Stimulated activated CD8-positive, alpha-beta memory T cell treated with anti-CD3 and anti-CD28 coated beads, Interleukin-15, amount 100 ng/mL, for 1 hour (primary cell): ENCODE measurements around the gene KASH5.
A peak's percentile ranks its signal among the peaks of the same experiment; 100 is the strongest.

ENCODE experiments used
- DNase-seq: peaks from one replicate; pipeline ENCODE4 v3.0.0-alpha.2; 2020; ENCODE audit warnings: low read depth

The KASH5 gene

GRCh38 chr19:49387936-49388372 is at the start of gene KASH5:
Gene KASH5, plus strand, starts transcription at chr19:49388249. Its CDS starts 2,635 bp downstream, at chr19:49390884.
- peak; percentile 75 for DNase-seq

DNA sequence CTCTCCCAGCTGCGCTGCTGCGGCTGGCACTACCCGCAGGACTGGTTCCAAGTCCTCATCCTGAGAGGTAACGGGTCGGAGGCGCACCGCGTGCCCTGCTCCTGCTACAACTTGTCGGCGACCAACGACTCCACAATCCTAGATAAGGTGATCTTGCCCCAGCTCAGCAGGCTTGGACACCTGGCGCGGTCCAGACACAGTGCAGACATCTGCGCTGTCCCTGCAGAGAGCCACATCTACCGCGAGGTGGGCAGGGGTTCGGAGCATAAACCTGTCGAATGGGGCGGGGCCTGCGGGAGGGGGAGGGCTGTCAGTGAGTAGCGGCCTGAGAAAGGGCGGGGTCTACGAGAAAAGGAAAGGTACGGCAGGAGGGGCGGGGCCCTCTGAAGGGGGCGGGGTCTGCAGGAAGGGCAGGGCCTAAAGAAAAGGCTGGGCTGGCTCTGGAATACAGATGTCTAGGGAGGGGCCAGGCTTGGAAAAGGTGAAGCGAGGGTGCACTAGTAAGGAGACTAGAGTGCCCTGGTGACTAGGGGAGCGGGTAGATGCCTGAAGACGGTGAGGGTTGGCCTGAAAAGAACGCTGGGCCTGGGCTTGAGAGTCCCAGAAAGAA is 49.3 kb upstream of the KASH5 start:
- no peak for DNase-seq

DNA sequence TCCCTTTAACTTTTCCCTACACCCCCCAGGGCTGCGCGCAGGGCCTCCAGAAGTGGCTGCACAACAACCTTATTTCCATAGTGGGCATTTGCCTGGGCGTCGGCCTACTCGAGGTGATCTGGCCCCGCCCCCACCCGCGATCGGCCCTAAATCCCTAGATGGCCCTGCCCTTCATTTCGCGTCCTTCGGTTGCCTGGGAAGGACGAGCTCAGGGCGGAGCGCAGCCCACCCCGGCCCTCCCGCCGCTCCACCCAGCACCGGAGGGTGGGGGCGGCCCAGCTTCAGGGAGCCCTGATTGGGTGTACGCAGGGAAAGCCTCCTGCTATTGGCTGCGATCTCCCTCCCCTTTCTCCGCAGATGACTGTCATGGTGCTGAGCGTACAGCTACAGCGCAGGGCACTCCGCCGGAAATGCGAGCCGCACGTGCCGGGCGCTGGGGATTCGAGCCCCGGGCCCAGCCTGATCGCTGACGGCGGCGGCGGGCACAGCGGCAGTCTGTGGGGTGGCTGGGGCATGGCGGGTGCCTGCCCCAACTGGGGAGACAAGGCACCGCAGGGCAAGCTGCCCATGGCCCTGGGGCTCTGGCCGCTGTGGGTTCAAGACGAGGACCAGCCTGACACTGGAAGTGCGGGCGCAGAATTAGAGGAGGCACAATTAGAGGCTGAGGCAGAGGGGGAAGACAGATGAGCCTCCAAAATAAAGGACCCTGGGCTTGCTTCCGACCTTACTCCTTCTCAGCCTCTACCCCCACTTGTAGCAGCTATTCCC is 48.6 kb upstream of the KASH5 start:
- no peak for DNase-seq

DNA sequence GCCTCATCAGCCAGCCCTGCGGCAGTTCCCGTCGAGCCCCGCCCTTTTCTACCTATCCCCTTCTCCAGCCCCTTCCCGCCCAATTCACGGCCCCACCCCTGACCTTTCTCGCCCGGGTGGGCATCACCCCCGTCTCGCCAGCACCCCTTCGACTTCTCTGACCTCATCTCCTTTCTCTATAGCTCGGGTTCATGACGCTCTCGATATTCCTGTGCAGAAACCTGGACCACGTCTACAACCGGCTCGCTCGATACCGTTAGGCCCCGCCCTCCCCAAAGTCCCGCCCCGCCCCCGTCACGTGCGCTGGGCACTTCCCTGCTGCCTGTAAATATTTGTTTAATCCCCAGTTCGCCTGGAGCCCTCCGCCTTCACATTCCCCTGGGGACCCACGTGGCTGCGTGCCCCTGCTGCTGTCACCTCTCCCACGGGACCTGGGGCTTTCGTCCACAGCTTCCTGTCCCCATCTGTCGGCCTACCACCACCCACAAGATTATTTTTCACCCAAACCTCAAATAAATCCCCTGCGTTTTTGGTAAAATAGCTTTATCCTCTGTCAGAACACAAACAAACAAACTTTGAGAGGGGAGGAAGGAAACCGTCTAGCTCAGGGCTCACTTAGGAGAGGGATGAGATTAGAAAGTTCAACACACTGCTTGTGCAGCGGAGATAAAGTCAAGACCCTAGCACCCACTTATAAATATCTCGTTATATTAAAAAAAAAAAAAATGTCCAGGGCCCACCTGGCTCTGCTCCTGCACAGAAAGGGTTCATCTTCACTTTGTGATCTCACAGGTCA is 47.8 kb upstream of the KASH5 start:
- DNase-seq: no peak

GRCh38 chr19:49340865-49341718 is 47.0 kb upstream of the KASH5 start:
- DNase-seq: no peak

- DNase-seq: no peak
Measured at GRCh38 chr19:49342291-49342721, 45.7 kb upstream of the KASH5 start.

DNA sequence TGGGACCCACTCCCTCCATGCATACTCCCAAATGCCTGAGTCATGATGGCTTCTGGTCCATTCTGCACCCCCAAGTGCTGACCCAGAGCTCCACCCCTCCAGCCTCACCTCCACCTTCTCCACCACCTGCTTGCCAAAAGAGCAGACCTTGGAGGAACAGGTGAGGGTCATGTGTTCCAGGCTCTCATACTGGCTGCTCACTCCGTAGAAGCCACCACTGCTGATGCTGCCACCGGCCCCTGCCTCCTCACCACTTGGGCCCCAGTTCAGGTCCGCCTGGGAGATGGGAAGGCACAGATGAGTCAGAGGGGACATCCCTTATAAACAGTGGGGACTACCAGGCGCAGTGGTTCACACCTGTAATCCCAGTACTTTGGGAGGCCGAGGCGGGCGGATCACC is 44.9 kb upstream of the KASH5 start:
- DNase-seq: no peak

DNA sequence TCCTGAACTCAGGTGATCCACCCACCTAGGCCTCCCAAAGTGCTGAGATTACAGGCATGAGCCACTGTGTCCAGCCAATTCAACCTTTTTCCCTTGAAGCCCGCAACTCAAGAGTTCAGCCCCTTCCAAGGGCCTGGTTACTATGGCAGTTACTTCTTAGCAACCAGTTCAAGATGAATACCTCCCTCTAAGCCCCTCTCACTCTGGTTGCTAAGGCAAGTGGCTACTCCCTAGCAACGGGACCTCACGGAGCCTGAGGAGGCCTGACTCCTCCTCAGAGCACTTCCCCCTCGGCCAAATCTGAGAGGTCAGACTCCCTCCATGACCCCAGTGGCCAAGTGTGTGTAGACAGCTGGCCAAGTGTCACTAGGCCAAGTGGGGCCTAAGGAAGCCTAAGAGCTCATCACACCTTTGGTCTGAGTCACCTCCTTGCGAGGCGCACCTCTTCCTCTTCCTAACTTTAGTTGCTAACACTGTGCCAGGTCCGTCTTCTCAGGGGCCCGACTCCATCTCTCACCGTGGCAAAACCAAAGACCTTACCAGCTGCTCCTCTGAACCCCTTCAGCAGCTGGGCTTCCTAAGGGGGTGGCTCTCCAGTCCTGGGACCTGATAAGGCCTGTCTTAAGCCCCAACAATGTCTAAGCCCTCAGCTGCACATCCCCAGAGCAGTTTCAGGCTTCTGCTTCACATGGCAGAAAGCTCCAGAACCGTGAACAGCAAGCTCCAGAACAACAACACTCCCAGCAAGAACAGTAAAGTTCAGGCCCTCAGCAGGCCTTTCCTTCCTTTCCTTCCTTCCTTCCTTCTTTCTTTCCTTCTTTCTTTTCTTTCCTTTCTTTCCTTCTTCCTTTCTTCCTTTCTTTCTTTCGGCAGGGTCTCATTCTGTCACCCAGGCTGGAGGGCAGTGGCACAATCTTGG is 43.3 kb upstream of the KASH5 start:
- no peak for DNase-seq

DNA sequence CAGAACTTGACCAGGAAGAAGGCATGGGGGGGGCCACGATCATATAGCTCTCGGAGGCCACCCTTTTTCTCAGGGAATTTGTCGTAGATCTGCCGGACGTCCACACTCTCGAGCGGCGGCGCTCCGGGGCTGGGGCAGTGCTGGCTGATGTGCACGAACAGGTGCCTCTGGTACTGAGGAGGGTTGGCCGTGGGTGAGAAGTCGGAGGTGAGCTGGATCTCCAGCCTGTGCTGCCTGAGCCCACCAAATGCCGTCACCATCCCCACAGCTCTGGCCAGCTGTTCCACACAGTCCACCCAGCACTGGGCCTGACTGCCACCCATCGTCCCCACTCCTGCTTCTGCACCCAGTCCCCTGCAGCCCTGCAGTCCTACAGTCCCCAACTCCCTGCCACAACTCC is 40.9 kb upstream of the KASH5 start:
- DNase-seq: no peak

DNA sequence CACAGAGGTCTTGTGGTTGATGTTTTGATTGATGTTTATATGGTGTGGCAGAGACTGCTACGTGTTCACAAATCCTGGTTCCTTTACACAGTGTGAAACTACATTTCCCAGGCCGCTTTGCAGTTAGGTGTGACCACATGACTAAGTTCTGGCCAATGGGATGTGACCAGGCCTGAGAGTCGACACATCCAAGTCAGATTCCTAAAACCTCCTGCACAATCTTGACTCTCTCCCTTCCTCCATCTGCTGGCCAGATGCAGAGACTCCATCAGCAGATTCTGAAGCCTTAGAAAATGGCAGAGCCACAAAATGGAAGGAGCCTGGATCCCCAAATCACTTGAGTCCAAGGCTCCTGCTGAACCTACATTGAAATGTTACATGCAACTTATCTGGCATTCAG is 40.2 kb upstream of the KASH5 start:
- DNase-seq: no peak

GRCh38 chr19:49348305-49349189 is 39.5 kb upstream of the KASH5 start:
- no peak for DNase-seq

GRCh38 chr19:49349567-49349966 is 38.5 kb upstream of the KASH5 start:
- DNase-seq: no peak

GRCh38 chr19:49355909-49356353 is 32.1 kb upstream of the KASH5 start:
- no peak for DNase-seq

- no peak for DNase-seq
Measured at GRCh38 chr19:49356382-49356781, 31.7 kb upstream of the KASH5 start.

GRCh38 chr19:49357186-49357585 is 30.9 kb upstream of the KASH5 start:
- DNase-seq: no peak

DNA sequence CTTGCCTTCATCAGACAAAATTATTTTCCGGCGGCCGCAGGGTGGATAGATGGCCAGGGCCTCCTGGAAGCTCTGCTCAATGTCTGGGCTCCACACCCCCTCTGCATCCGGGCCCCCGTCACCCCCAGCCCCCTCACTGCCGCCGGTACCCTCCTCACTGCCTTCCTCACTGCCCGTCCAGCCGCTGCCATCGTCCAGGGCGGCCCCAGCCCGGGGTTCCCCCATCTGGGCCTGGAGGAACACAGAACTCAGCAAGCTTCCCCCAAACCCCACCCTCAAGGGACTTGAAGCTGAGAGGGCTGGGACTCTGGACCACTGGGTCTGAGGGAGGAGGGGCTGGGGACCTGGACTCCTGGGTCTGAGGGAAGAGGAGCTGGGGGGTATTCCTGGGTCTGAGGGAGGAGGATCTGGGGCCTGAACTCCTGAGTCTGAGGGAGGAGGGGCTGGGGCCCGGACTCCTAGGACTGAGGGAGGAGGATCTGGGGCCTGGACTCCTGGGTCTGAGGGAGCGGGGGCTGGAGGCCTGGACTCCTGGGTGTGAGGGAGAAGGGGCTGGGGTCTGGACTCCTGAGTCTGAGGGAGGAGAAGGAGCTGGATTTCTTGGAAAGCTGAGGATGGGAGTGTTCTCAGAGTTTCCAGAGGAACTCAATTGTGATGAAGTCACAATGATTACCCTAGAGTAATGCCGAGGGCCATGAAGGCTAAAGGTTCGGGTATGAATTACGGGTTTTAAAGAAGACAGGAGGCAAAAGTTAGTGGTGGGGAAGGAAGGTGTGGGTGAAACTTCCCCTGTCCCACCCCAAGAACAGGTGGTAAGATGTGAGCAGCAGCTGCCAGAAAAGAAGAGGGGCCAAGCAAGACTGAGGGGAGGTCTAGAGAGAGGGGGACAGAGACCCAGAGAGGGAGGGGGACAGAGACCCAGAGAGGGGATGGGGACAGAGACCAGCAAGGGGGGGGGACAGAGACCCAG is 27.9 kb upstream of the KASH5 start:
- no peak for DNase-seq

GRCh38 chr19:49361438-49362047 is 26.5 kb upstream of the KASH5 start:
- DNase-seq: no peak
